NCI-H345 (cell line): ENCODE measurements around the gene CPM.

Experiments used
- DNase-seq: peaks from one replicate; lab custom pipeline; 2025; lab: John Stamatoyannopoulos, UW

Gene CPM

GRCh38 chr12:68904351-68904962, 28.5 kb downstream of the CPM start:
- no peak for DNase-seq

GRCh38 chr12:68903511-68903910, 29.5 kb downstream of the CPM start:
- DNase-seq = no peak

GRCh38 chr12:68901551-68901950, 31.4 kb downstream of the CPM start:
- DNase-seq = no peak

- no peak for DNase-seq
Observed at GRCh38 chr12:68901145-68901544, 31.8 kb downstream of the CPM start.

- DNase-seq = no peak
Observed at GRCh38 chr12:68900241-68900640, 32.7 kb downstream of the CPM start.

- no peak for DNase-seq
Observed at GRCh38 chr12:68899251-68899771, 33.7 kb downstream of the CPM start.

GRCh38 chr12:68896881-68897540, 36.0 kb downstream of the CPM start:
- DNase-seq = no peak

- no peak for DNase-seq
Observed at GRCh38 chr12:68894276-68894855, 38.6 kb downstream of the CPM start.

GRCh38 chr12:68893741-68894140, 39.2 kb downstream of the CPM start:
- no peak for DNase-seq

- DNase-seq = no peak
Observed at GRCh38 chr12:68893201-68893600, 39.8 kb downstream of the CPM start.

- DNase-seq = no peak
Observed at GRCh38 chr12:68891141-68891540, 41.8 kb downstream of the CPM start.

GRCh38 chr12:68890701-68891113, 42.3 kb downstream of the CPM start:
- no peak for DNase-seq

- DNase-seq = no peak
Observed at GRCh38 chr12:68888243-68888642, 44.7 kb downstream of the CPM start.

GRCh38 chr12:68887641-68888040, 45.3 kb downstream of the CPM start:
- DNase-seq = no peak

- DNase-seq = no peak
Observed at GRCh38 chr12:68886636-68887572, 46.1 kb downstream of the CPM start.

GRCh38 chr12:68885381-68885780, 47.6 kb downstream of the CPM start:
- no peak for DNase-seq

- DNase-seq = no peak
Observed at GRCh38 chr12:68884251-68884650, 48.7 kb downstream of the CPM start.

GRCh38 chr12:68883151-68883550, 49.8 kb downstream of the CPM start:
- no peak for DNase-seq

- no peak for DNase-seq
Observed at GRCh38 chr12:68882251-68882964, 50.6 kb downstream of the CPM start.

GRCh38 chr12:68880660-68881325, 52.2 kb downstream of the CPM start:
- no peak for DNase-seq

GRCh38 chr12:68878846-68879245, 54.1 kb downstream of the CPM start:
- no peak for DNase-seq
